ENCODE measurements around the gene MUC21. TPM values are rescaled to one million over a fixed set of nuclear protein-coding genes. Genes with fewer than 3 reads are reported as not detected.

The MUC21 gene
- total RNA-seq (under 0.01 TPM), polyA plus RNA-seq (0.27 TPM)
- long read RNA-seq, donor 1, result 0 reads
- long read RNA-seq, donor 2, result 0 reads
- long read RNA-seq, donor 3, result 0 reads
- long read RNA-seq, donor 4, result 0 reads
- long read RNA-seq, donor 5, result 0 reads
- long read RNA-seq, donor 6, result 0 reads
- long read RNA-seq, donor 7, result 0 reads
- long read RNA-seq, donor 8, result 0 reads
- long read RNA-seq, donor 9, result 0 reads
- long read RNA-seq, donor 10, result 0 reads

- no peak within 1 kb of the TSS for H3K27ac ChIP-seq (ENCODE audit: low read depth in 1 of 2, low read length in 1 of 2)
- no peaks in the 10 kb centered on the region for H3K36me3 ChIP-seq (ENCODE audit: control insufficient read depth in 2 of 2, insufficient read depth in 2 of 2, low read length in 1 of 2)
- 91% methylated on average over 6 of the region's 6 CpGs for WGBS
- H3K4me3 ChIP-seq (ENCODE audit: low read length in 2 of 2), result no peak within 1 kb of the TSS
- no peak for DNase-seq (ENCODE audit: low read depth in 6 of 9, low spot score in 9 of 9)
- H3K9me3 ChIP-seq (ENCODE audit: control insufficient read depth in 2 of 2, insufficient read depth in 1 of 2, low read length in 1 of 2), result no peaks in the 10 kb centered on the region
- peaks cover 0 to 25% of the 10 kb centered on the region in 2 donors for H3K27me3 ChIP-seq (ENCODE audit: control insufficient read depth in 2 of 2, insufficient read depth in 1 of 2, low read length in 1 of 2)
- no peaks in the 10 kb centered on the region for H3K4me1 ChIP-seq (ENCODE audit: control insufficient read depth in 2 of 2, insufficient read depth in 2 of 2, low read length in 2 of 2)
Measured at GRCh38 chr6:30983439-30983838, at the start of gene MUC21. TSS of gene MUC21 (plus strand) at chr6:30983718. CDS start at chr6:30983959, 241 bp downstream.

- Histone ChIP-seq H3K27ac (ENCODE audit: low read depth in 1 of 2, low read length in 1 of 2) (no peak overlapping the region), H3K36me3 (ENCODE audit: control insufficient read depth in 2 of 2, insufficient read depth in 2 of 2, low read length in 1 of 2) (no peaks in the 10 kb centered on the region), H3K4me1 (ENCODE audit: control insufficient read depth in 2 of 2, insufficient read depth in 2 of 2, low read length in 2 of 2) (no peaks in the 10 kb centered on the region), H3K9me3 (ENCODE audit: control insufficient read depth in 2 of 2, insufficient read depth in 1 of 2, low read length in 1 of 2) (no peaks in the 10 kb centered on the region), H3K27me3 (ENCODE audit: control insufficient read depth in 2 of 2, insufficient read depth in 1 of 2, low read length in 1 of 2) (peaks cover 0 to 37% of the 10 kb centered on the region in 2 donors), H3K4me3 (ENCODE audit: low read length in 2 of 2) (no peak overlapping the region)
- no peak for DNase-seq (ENCODE audit: low read depth in 6 of 9, low spot score in 9 of 9)
- WGBS, result 45% methylated on average over 3 of the region's 3 CpGs
Measured at GRCh38 chr6:30935018-30935417, 48.5 kb upstream of the MUC21 start.

- DNase-seq (ENCODE audit: low read depth in 6 of 9, low spot score in 9 of 9), result no peak
- Histone ChIP-seq H3K27ac (ENCODE audit: low read depth in 1 of 2, low read length in 1 of 2) (no peak overlapping the region), H3K4me3 (ENCODE audit: low read length in 2 of 2) (no peak overlapping the region)
Measured at GRCh38 chr6:30937265-30937664, 46.3 kb upstream of the MUC21 start.

GRCh38 chr6:30938730-30939129 lies 44.8 kb upstream of the MUC21 start:
- no peak for DNase-seq (ENCODE audit: low read depth in 6 of 9, low spot score in 9 of 9)
- Histone ChIP-seq H3K4me1 (ENCODE audit: control insufficient read depth in 2 of 2, insufficient read depth in 2 of 2, low read length in 2 of 2) (no peaks in the 10 kb centered on the region), H3K36me3 (ENCODE audit: control insufficient read depth in 2 of 2, insufficient read depth in 2 of 2, low read length in 1 of 2) (no peaks in the 10 kb centered on the region), H3K4me3 (ENCODE audit: low read length in 2 of 2) (no peak overlapping the region), H3K27me3 (ENCODE audit: control insufficient read depth in 2 of 2, insufficient read depth in 1 of 2, low read length in 1 of 2) (peaks cover 0 to 55% of the 10 kb centered on the region in 2 donors), H3K27ac (ENCODE audit: low read depth in 1 of 2, low read length in 1 of 2) (no peak overlapping the region), H3K9me3 (ENCODE audit: control insufficient read depth in 2 of 2, insufficient read depth in 1 of 2, low read length in 1 of 2) (peaks cover 0 to 10% of the 10 kb centered on the region in 2 donors)
- 82% methylated on average over 4 of the region's 4 CpGs for WGBS

More at GRCh38 chr6:30937265-30937664, 46.3 kb upstream of the MUC21 start:
- H3K36me3 ChIP-seq (ENCODE audit: control insufficient read depth in 2 of 2, insufficient read depth in 2 of 2, low read length in 1 of 2), result no peaks in the 10 kb centered on the region
- no peaks in the 10 kb centered on the region for H3K9me3 ChIP-seq (ENCODE audit: control insufficient read depth in 2 of 2, insufficient read depth in 1 of 2, low read length in 1 of 2)
- H3K27me3 ChIP-seq (ENCODE audit: control insufficient read depth in 2 of 2, insufficient read depth in 1 of 2, low read length in 1 of 2), result peaks cover 0 to 50% of the 10 kb centered on the region in 2 donors
- 93% methylated on average over 6 of the region's 6 CpGs for WGBS
- H3K4me1 ChIP-seq (ENCODE audit: control insufficient read depth in 2 of 2, insufficient read depth in 2 of 2, low read length in 2 of 2), result no peaks in the 10 kb centered on the region

- Histone ChIP-seq H3K27me3 (ENCODE audit: control insufficient read depth in 2 of 2, insufficient read depth in 1 of 2, low read length in 1 of 2) (peaks cover 0 to 52% of the 10 kb centered on the region in 2 donors), H3K27ac (ENCODE audit: low read depth in 1 of 2, low read length in 1 of 2) (no peak overlapping the region)
- WGBS, result 85% methylated on average over 3 of the region's 3 CpGs
Measured at GRCh38 chr6:30939473-30939872, 44.0 kb upstream of the MUC21 start.

GRCh38 chr6:30940361-30940986 lies 43.0 kb upstream of the MUC21 start, which contains the start of gene MUCL3:
TSS of gene MUCL3 (plus strand) at chr6:30940973. CDS start at chr6:30941000, 27 bp downstream.
- 75% methylated on average over 16 of the region's 16 CpGs for WGBS
- H3K9me3 ChIP-seq (ENCODE audit: control insufficient read depth in 2 of 2, insufficient read depth in 1 of 2, low read length in 1 of 2), result peaks cover 0 to 13% of the 10 kb centered on the region in 2 donors
- H3K36me3 ChIP-seq (ENCODE audit: control insufficient read depth in 2 of 2, insufficient read depth in 2 of 2, low read length in 1 of 2), result no peaks in the 10 kb centered on the region
- peaks cover 0 to 50% of the 10 kb centered on the region in 2 donors for H3K27me3 ChIP-seq (ENCODE audit: control insufficient read depth in 2 of 2, insufficient read depth in 1 of 2, low read length in 1 of 2)
- H3K4me1 ChIP-seq (ENCODE audit: control insufficient read depth in 2 of 2, insufficient read depth in 2 of 2, low read length in 2 of 2), result no peaks in the 10 kb centered on the region
- DNase-seq (ENCODE audit: low read depth in 6 of 9, low spot score in 9 of 9), result no peak
- no peak within 1 kb of the TSS for H3K4me3 ChIP-seq (ENCODE audit: low read length in 2 of 2)
- H3K27ac ChIP-seq (ENCODE audit: low read depth in 1 of 2, low read length in 1 of 2), result no peak within 1 kb of the TSS

More at GRCh38 chr6:30939473-30939872, 44.0 kb upstream of the MUC21 start:
- DNase-seq (ENCODE audit: low read depth in 6 of 9, low spot score in 9 of 9), result no peak
- no peaks in the 10 kb centered on the region for H3K36me3 ChIP-seq (ENCODE audit: control insufficient read depth in 2 of 2, insufficient read depth in 2 of 2, low read length in 1 of 2)
- peaks cover 0 to 13% of the 10 kb centered on the region in 2 donors for H3K9me3 ChIP-seq (ENCODE audit: control insufficient read depth in 2 of 2, insufficient read depth in 1 of 2, low read length in 1 of 2)
- H3K4me3 ChIP-seq (ENCODE audit: low read length in 2 of 2), result no peak overlapping the region
- H3K4me1 ChIP-seq (ENCODE audit: control insufficient read depth in 2 of 2, insufficient read depth in 2 of 2, low read length in 2 of 2), result no peaks in the 10 kb centered on the region

- Histone ChIP-seq H3K9me3 (ENCODE audit: control insufficient read depth in 2 of 2, insufficient read depth in 1 of 2, low read length in 1 of 2) (peaks cover 0 to 13% of the 10 kb centered on the region in 2 donors), H3K36me3 (ENCODE audit: control insufficient read depth in 2 of 2, insufficient read depth in 2 of 2, low read length in 1 of 2) (no peaks in the 10 kb centered on the region), H3K4me3 (ENCODE audit: low read length in 2 of 2) (no peak overlapping the region), H3K4me1 (ENCODE audit: control insufficient read depth in 2 of 2, insufficient read depth in 2 of 2, low read length in 2 of 2) (no peaks in the 10 kb centered on the region), H3K27ac (ENCODE audit: low read depth in 1 of 2, low read length in 1 of 2) (no peak overlapping the region), H3K27me3 (ENCODE audit: control insufficient read depth in 2 of 2, insufficient read depth in 1 of 2, low read length in 1 of 2) (peaks cover 0 to 43% of the 10 kb centered on the region in 2 donors)
- 22% methylated on average over 15 of the region's 15 CpGs for WGBS
- no peak for DNase-seq (ENCODE audit: low read depth in 6 of 9, low spot score in 9 of 9)
Measured at GRCh38 chr6:30942338-30943060, 41.0 kb upstream of the MUC21 start.

- Histone ChIP-seq H3K4me3 (ENCODE audit: low read length in 2 of 2) (no peak overlapping the region), H3K4me1 (ENCODE audit: control insufficient read depth in 2 of 2, insufficient read depth in 2 of 2, low read length in 2 of 2) (no peaks in the 10 kb centered on the region), H3K27me3 (ENCODE audit: control insufficient read depth in 2 of 2, insufficient read depth in 1 of 2, low read length in 1 of 2) (peaks cover 0 to 35% of the 10 kb centered on the region in 2 donors), H3K9me3 (ENCODE audit: control insufficient read depth in 2 of 2, insufficient read depth in 1 of 2, low read length in 1 of 2) (peaks cover 0 to 13% of the 10 kb centered on the region in 2 donors), H3K36me3 (ENCODE audit: control insufficient read depth in 2 of 2, insufficient read depth in 2 of 2, low read length in 1 of 2) (no peaks in the 10 kb centered on the region), H3K27ac (ENCODE audit: low read depth in 1 of 2, low read length in 1 of 2) (no peak overlapping the region)
- DNase-seq (ENCODE audit: low read depth in 6 of 9, low spot score in 9 of 9), result no peak
- WGBS, result 94% methylated on average over 4 of the region's 4 CpGs
Measured at GRCh38 chr6:30944051-30944450, 39.5 kb upstream of the MUC21 start.

GRCh38 chr6:30945281-30945680 lies 38.2 kb upstream of the MUC21 start:
- no peaks in the 10 kb centered on the region for H3K36me3 ChIP-seq (ENCODE audit: control insufficient read depth in 2 of 2, insufficient read depth in 2 of 2, low read length in 1 of 2)
- 96% methylated on average over 5 of the region's 5 CpGs for WGBS
- no peaks in the 10 kb centered on the region for H3K4me1 ChIP-seq (ENCODE audit: control insufficient read depth in 2 of 2, insufficient read depth in 2 of 2, low read length in 2 of 2)
- H3K27me3 ChIP-seq (ENCODE audit: control insufficient read depth in 2 of 2, insufficient read depth in 1 of 2, low read length in 1 of 2), result peaks cover 0 to 34% of the 10 kb centered on the region in 2 donors
- H3K4me3 ChIP-seq (ENCODE audit: low read length in 2 of 2), result no peak overlapping the region
- DNase-seq (ENCODE audit: low read depth in 6 of 9, low spot score in 9 of 9), result no peak
- peaks cover 0 to 13% of the 10 kb centered on the region in 2 donors for H3K9me3 ChIP-seq (ENCODE audit: control insufficient read depth in 2 of 2, insufficient read depth in 1 of 2, low read length in 1 of 2)
- no peak overlapping the region for H3K27ac ChIP-seq (ENCODE audit: low read depth in 1 of 2, low read length in 1 of 2)
